Measurements from ENCODE around the gene DTNB.

DNA sequence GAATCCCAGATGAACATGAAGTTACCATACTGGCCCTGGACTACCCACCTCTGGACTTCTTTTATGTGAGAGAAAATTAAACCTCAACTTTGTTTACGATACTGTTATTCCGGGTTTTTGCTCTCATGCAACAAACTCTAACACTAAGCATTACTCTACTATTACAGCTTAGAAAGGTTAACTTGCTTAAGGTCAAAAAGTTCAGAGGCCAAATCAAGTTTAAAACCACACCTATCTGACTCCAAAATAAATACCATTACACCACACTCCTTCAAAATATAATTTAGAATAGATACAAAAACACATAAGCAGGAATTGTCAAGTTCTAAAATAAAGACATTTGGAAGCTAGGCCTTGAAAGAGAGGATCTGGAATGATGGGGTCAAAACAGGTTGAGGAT, 75.0 kb downstream of the DTNB start:
- TF ChIP-seq, protein P1, sequence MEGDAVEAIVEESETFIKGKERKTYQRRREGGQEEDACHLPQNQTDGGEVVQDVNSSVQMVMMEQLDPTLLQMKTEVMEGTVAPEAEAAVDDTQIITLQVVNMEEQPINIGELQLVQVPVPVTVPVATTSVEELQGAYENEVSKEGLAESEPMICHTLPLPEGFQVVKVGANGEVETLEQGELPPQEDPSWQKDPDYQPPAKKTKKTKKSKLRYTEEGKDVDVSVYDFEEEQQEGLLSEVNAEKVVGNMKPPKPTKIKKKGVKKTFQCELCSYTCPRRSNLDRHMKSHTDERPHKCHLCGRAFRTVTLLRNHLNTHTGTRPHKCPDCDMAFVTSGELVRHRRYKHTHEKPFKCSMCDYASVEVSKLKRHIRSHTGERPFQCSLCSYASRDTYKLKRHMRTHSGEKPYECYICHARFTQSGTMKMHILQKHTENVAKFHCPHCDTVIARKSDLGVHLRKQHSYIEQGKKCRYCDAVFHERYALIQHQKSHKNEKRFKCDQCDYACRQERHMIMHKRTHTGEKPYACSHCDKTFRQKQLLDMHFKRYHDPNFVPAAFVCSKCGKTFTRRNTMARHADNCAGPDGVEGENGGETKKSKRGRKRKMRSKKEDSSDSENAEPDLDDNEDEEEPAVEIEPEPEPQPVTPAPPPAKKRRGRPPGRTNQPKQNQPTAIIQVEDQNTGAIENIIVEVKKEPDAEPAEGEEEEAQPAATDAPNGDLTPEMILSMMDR (IDR thresholded peaks at IDR 0.05): no peak
- no peak for TF ChIP-seq POLR2A (IDR thresholded peaks at IDR 0.05)

Data from Peyer's patch (tissue), 4 donors.